Umbilical cord (tissue), 2 donors: Measurements from ENCODE around the gene RTN1. TPM values are rescaled to one million over a fixed set of nuclear protein-coding genes. Genes with fewer than 3 reads are reported as not detected.

Experiments
- DNase-seq: peaks from one replicate; pipeline ENCODE4 v3.0.0-alpha.2; 2015; ENCODE audit warnings: low spot score
- total RNA-seq: library from RNA; depleted of rRNA; stranded (reverse); fragments of >200 nt; gene quantifications from one replicate; pipeline ENCODE4 v1.2.3, GENCODE V29; 2014; ENCODE audit warnings: low replicate concordance; ENCODE audit not compliant: insufficient read depth

The RTN1 gene
- total RNA-seq, 1 donor from 2014 or later = 12.5 TPM

DNA sequence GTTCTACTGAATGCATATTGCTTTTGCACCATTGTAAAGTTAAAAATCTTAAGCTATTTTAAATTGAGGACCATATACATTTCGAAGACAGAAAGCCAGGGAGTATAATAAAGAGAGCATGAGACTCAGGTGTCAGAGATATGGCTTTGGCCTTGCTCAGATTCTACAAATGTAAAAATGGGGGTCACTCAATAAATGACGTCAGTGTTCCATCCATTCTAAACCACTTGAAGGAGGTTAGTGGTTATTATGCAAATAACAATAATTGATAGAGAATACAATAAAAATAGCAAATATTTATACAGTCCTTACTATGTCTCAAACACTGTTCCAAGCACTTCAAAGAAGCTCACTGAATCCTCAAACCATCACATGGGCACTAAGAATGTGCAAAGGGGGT lies 20.1 kb downstream of the RTN1 start:
- no peak for DNase-seq

- peak; percentile 35 for DNase-seq
These were observed 21.0 kb downstream of the RTN1 start for GRCh38 chr14:59849411-59850130.

GRCh38 chr14:59848671-59849070 lies 21.9 kb downstream of the RTN1 start:
- DNase-seq = no peak

DNA sequence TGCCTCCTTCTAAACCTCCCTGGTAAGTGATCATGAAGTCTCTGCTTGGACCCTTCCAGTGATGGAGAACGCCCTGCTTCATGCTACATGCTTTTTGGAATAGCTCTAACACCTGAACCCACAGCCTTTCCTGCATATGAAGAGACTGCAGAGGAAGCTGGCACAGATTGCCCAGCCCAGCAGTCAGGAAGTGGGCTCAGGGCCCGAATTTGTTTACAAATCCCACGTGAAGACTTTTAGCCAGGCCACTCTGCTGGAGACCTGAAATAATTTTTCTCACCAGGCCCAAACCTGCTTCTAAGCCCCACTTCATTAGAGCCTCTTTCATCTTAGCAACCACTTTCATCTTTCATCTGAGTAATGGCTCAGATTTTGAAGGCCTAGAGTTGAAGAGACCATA lies 22.9 kb downstream of the RTN1 start:
- DNase-seq = no peak

- no peak for DNase-seq
These were observed 24.0 kb downstream of the RTN1 start for GRCh38 chr14:59846595-59846994.

GRCh38 chr14:59845245-59845644 lies 25.3 kb downstream of the RTN1 start:
- no peak for DNase-seq

DNA sequence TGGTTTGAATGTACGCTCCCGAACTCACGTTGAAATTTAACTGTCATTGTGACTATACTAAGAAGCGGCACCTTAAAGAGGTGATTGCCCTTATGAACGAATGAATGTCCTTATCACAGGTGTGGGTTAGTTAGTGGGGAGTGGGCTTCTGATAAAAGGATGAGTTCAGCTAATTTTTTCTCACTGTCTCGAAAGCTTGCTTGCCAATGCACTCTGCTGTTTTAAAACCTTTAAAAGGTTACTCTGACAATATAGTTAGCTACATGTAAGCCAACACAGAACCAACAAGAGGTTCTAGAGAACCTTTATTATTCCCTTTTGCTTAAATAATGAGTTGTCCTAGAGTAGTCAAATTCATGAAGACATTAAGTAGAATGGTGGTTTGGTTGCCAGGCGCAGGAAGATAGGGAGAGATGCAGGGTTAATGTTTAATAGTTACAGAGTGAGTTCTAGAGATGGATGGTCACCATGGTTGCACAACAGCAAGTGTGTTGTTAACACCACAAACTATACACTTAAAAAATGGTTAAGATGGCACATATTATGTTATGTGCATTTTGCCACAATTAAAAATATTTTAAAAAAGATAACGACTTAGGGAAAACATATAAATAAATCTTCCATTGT lies 26.3 kb downstream of the RTN1 start:
- DNase-seq = no peak

DNA sequence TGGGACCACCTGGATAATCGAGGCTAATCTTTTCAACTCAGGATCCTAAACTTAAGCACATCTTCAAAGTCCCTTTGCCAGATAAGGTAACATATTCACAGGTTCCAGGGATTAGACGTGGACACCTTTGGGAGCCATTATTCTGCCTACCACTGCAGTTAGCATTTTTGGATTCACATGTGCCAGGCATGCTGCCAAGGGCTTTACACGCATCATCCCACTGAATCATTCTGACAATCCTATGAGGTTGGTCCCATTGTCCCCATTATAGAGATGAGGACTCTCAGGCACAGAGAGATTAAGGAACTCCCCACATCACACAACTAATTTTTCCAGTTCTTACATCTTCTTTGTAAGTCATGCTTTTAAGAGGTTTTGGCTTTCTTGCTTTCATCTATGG lies 34.5 kb downstream of the RTN1 start:
- no peak for DNase-seq

DNA sequence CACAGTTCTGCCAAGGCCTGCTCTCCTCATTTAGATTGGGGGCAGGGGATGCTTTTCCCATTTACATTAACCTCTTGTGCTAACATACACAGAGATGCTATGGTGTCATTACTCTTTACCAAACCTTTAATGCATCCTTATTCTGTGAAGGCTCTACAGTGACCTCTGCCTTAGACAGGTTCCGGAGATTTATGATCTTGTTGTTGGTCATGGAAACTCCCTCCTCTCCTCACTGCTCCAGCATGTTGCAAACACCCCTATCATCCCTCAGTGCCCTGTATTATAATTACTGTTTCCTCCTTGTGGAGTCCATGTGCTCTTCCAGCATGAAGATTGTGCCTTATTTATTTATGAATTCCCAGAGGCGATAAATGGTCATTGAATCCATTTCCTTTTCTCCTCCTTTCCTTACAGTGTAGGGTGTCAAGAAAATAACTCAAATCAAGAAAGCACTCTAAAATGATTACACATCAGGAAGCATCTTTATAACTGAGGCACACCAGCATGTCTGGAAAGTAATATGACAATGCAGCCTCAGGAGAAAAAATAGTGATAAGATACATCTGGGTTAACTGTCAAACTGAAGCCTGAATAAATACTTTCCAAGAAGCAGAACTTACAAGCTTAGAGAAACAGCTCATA lies 37.8 kb downstream of the RTN1 start:
- DNase-seq = peak; percentile 68

GRCh38 chr14:59831121-59831730 lies 39.4 kb downstream of the RTN1 start:
- DNase-seq = no peak

GRCh38 chr14:59830338-59830734 lies 40.2 kb downstream of the RTN1 start:
- DNase-seq = no peak

GRCh38 chr14:59829469-59830337 lies 40.9 kb downstream of the RTN1 start:
- peak; percentile 62 for DNase-seq

- peak; percentile 85 for DNase-seq
These were observed 42.3 kb downstream of the RTN1 start for GRCh38 chr14:59828276-59828675.

DNA sequence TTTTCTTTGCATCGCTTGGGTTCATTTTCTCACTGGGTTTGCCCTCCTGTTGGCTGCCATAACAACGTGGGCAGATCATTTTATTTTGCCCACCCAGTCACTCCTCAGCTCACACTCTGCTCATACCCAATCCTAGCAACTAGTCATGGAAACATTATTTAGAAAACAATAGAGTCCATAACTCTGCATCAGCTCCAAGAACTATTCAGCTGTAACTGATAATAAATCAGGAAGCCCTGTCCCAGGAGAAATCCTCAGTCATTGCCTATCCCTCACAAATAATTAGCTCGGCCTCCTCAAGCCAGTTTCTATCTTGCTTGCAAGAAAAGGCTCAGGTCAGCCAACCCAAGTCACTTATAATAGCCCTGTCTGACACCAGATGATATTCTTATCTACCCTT lies 43.2 kb downstream of the RTN1 start:
- peak; percentile 3 for DNase-seq

GRCh38 chr14:59826150-59826549 lies 44.4 kb downstream of the RTN1 start:
- DNase-seq = no peak

- no peak for DNase-seq
These were observed 47.4 kb downstream of the RTN1 start for GRCh38 chr14:59823179-59823578.

- DNase-seq = no peak
These were observed 51.0 kb downstream of the RTN1 start for GRCh38 chr14:59819446-59820088.

DNA sequence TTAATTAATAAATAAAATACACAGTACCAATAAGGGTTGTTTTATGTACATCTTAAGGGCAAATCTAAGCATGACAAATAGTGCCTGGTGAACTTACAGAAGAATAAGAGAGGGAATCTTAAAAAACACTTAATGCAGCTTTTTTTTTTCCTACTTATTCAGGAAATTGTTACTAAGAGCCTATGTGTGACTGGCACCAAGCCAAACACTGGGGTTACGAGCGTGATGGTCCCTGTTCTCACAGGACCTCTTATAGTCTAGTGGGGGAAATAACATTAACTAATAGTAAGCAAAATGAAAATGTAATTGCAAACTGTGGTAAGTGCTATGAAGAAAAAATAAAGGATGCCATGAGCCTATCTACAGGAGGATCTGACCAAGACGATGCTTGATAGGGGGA lies 53.6 kb downstream of the RTN1 start:
- no peak for DNase-seq

DNA sequence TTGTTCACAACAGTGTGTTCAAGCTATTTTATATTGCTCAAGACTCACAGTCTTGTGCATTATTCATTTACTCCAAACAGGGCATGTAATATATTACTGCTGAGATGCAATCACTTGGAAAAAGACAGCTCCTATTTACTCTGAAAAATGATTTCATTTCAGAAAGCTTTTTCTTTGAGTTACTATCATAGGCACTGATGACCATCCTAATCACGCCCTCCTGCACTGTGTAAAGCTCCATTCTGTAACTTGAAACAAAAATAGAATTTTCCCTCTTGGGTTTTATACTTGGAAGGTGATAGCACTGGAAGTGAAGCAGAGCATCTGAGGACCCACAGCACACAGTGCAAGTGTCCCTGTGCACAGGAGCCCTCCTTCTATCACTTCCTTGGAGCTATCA lies 55.6 kb downstream of the RTN1 start:
- no peak for DNase-seq

DNA sequence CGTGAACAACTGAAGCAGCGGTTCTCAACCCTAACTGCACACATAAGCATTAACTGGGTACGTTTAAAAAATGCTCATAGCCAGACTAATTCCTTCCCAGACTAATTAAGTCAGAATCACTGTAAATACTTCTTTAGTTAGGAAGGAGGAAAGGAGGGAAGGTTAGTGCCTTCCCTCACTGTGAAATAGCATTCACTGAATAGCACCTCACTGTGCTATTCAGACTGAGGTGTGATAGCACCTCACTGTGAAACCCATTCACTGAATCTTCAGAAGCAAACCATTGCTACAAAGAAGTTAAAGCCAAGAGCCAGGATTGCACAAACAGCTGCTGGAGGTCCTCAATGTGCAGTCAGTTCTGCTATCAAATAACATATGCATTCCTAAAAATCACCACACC lies 58.8 kb downstream of the RTN1 start:
- no peak for DNase-seq

- no peak for DNase-seq
These were observed 59.5 kb downstream of the RTN1 start for GRCh38 chr14:59811073-59811472.
